ENCODE results near the gene MAP2K2.

The MAP2K2 gene

DNA sequence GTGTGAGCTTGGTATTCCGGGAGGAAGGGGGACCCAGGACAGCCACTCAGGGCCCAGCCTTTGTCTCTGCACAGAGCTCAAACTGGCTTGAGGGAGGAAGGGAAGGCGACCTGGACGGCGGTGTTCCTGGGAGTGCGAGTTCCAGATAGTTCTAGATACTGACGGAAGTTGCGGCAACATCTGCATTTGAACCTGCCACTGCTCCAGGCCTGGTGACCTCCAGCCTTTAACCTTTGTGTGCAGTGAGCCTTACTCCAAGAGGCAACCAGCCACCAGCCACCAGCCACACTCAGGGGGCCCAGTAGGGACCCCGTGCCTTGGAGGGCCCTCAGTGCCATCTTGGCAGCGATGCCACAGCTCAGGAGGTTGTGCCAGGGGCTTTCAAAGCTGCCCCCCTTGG is 41.8 kb downstream of the MAP2K2 start:
- Histone ChIP-seq H3K9ac (ENCODE audit: low read length) (no peak overlapping the region), H3K36me3 (replicated peaks; ENCODE audit: low read depth, low read length) (no peaks in the 10 kb centered on the region), H2AFZ (ENCODE audit: low read depth, low read length) (no peak overlapping the region), H3K4me3 (ENCODE audit: low read length) (no peak overlapping the region), H4K20me1 (ENCODE audit: insufficient read depth, low read length) (no peaks in the 10 kb centered on the region), H3K27ac (ENCODE audit: low read length) (no peak overlapping the region), H3K4me1 (ENCODE audit: low read length) (peaks cover 12% of the 10 kb centered on the region), H3K79me2 (ENCODE audit: low read length) (no peaks in the 10 kb centered on the region), H3K9me3 (ENCODE audit: insufficient read depth, low read length) (no peaks in the 10 kb centered on the region), H3K4me2 (ENCODE audit: low read length) (no peak overlapping the region), H3K27me3 (ENCODE audit: low read depth, low read length) (no peaks in the 10 kb centered on the region)
- TF ChIP-seq, protein P1, sequence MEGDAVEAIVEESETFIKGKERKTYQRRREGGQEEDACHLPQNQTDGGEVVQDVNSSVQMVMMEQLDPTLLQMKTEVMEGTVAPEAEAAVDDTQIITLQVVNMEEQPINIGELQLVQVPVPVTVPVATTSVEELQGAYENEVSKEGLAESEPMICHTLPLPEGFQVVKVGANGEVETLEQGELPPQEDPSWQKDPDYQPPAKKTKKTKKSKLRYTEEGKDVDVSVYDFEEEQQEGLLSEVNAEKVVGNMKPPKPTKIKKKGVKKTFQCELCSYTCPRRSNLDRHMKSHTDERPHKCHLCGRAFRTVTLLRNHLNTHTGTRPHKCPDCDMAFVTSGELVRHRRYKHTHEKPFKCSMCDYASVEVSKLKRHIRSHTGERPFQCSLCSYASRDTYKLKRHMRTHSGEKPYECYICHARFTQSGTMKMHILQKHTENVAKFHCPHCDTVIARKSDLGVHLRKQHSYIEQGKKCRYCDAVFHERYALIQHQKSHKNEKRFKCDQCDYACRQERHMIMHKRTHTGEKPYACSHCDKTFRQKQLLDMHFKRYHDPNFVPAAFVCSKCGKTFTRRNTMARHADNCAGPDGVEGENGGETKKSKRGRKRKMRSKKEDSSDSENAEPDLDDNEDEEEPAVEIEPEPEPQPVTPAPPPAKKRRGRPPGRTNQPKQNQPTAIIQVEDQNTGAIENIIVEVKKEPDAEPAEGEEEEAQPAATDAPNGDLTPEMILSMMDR (IDR thresholded peaks at IDR 0.05; ENCODE audit: low read depth, low read length), result no peak
- TF ChIP-seq EZH2phosphoT487 (IDR thresholded peaks at IDR 0.05; ENCODE audit: low read depth), result no peak

DNA sequence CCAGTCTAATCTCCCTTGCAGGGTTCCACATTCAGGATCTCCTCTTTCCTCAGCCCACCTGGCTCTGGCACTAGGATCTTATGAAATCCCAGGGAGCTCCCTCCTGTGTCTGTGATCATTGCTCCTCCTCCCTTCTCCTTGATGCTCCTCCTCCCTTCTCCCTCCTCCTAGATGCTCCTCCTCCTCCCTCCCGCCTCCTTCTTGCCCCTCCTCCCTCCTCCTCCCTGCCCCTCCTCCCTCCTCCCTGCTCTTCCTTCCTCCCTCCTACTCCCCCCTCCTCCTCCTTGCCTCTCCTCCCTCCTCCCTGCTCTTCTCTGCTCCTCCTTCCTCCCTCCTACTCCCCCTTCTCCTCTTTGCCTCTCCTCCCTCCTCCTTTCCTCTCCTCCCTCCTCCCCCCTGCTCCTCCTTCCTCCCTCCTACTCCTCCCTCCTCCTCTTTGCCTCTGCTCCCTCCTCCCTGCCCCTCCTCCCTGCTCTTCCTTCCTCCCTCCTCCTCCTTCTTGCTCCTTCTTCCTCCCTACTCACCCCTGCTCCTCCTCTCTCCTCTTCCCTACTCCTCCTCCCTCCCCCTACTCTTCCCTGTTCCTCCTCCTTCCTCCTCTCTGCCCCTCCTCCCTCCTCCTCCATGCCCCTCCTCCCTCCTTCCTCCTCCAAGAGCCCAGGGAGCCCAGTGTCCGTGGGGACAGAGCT is 42.3 kb downstream of the MAP2K2 start:
- H3K4me1 ChIP-seq (ENCODE audit: low read length), result peaks cover 12% of the 10 kb centered on the region
- H3K4me3 ChIP-seq (ENCODE audit: low read length), result no peak overlapping the region
- no peak overlapping the region for H3K27ac ChIP-seq (ENCODE audit: low read length)
- TF ChIP-seq, protein P1 (IDR thresholded peaks at IDR 0.05; ENCODE audit: low read depth, low read length), result no peak
- TF ChIP-seq EZH2phosphoT487 (IDR thresholded peaks at IDR 0.05; ENCODE audit: low read depth), result no peak
- H3K4me2 ChIP-seq (ENCODE audit: low read length), result no peak overlapping the region
- H3K27me3 ChIP-seq (ENCODE audit: low read depth, low read length), result no peaks in the 10 kb centered on the region
- H3K79me2 ChIP-seq (ENCODE audit: low read length), result no peaks in the 10 kb centered on the region
- no peaks in the 10 kb centered on the region for H4K20me1 ChIP-seq (ENCODE audit: insufficient read depth, low read length)
- H3K36me3 ChIP-seq (replicated peaks; ENCODE audit: low read depth, low read length), result no peaks in the 10 kb centered on the region
- no peak overlapping the region for H2AFZ ChIP-seq (ENCODE audit: low read depth, low read length)
- H3K9ac ChIP-seq (ENCODE audit: low read length), result no peak overlapping the region
- H3K9me3 ChIP-seq (ENCODE audit: insufficient read depth, low read length), result no peaks in the 10 kb centered on the region

- Histone ChIP-seq H3K9me3 (ENCODE audit: insufficient read depth, low read length) (no peaks in the 10 kb centered on the region), H3K36me3 (replicated peaks; ENCODE audit: low read depth, low read length) (no peaks in the 10 kb centered on the region), H3K9ac (ENCODE audit: low read length) (no peak overlapping the region), H3K79me2 (ENCODE audit: low read length) (no peaks in the 10 kb centered on the region), H3K27me3 (ENCODE audit: low read depth, low read length) (no peaks in the 10 kb centered on the region), H3K27ac (ENCODE audit: low read length) (no peak overlapping the region), H3K4me3 (ENCODE audit: low read length) (no peak overlapping the region), H3K4me2 (ENCODE audit: low read length) (no peak overlapping the region), H3K4me1 (ENCODE audit: low read length) (peaks cover 12% of the 10 kb centered on the region), H2AFZ (ENCODE audit: low read depth, low read length) (no peak overlapping the region), H4K20me1 (ENCODE audit: insufficient read depth, low read length) (no peaks in the 10 kb centered on the region)
- TF ChIP-seq, protein P1 (IDR thresholded peaks at IDR 0.05; ENCODE audit: low read depth, low read length), result no peak
- no peak for TF ChIP-seq EZH2phosphoT487 (IDR thresholded peaks at IDR 0.05; ENCODE audit: low read depth)
Measured at GRCh38 chr19:4080473-4080872, 43.4 kb downstream of the MAP2K2 start.

DNA sequence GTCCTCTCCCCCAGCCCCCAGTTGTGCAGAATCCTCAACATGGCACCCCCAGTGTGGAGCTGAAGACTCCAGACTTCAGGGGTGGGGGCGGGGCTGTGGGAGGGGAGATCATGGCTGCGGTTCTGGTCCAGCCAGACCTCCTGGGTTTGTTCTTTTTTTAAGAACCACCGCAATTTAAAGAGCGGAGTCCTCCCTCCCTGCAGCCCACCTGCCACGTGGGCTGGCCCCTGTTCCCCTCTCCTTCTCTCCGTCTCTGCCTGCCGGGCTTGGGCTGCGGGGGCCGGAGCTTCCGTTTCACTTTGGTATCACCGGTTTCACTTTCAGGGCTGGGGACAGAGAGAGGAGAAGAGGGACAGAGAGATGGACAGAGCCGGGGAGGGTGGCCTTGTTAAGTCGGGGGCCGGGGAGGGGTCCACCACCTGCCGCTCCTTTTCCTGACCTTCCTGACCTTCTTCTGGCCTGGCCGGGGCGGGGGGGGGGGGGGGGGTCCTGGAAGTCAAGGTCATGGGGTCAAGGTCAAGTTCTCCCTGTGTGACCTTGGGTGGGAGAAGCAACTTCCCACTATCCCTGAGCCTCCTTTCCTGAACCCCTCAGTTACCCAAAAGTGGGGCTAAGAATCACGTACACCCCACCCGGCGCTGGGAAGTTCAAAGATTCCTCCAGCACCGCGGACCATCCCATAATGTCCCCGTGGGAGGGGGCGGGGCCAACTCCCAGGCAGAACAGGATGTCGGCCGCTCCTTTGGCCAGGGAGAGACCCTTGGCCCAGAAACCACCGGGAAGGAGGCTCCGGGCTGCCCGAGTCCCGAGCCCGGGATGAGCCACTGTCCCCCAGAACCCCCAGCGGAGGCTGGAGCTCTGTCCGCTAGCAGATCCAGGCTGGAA is 45.9 kb downstream of the MAP2K2 start:
- peaks cover 12% of the 10 kb centered on the region for H3K4me1 ChIP-seq (ENCODE audit: low read length)
- no peak for TF ChIP-seq EZH2phosphoT487 (IDR thresholded peaks at IDR 0.05; ENCODE audit: low read depth)
- TF ChIP-seq, protein P1 (IDR thresholded peaks at IDR 0.05; ENCODE audit: low read depth, low read length), result no peak
- peak overlapping the region; percentile 86 for H2AFZ ChIP-seq (ENCODE audit: low read depth, low read length)
- H3K27me3 ChIP-seq (ENCODE audit: low read depth, low read length), result no peaks in the 10 kb centered on the region
- H3K36me3 ChIP-seq (replicated peaks; ENCODE audit: low read depth, low read length), result no peaks in the 10 kb centered on the region
- H3K4me2 ChIP-seq (ENCODE audit: low read length), result peak overlapping the region; percentile 80
- H3K79me2 ChIP-seq (ENCODE audit: low read length), result no peaks in the 10 kb centered on the region
- H4K20me1 ChIP-seq (ENCODE audit: insufficient read depth, low read length), result no peaks in the 10 kb centered on the region
- peak overlapping the region; percentile 74 for H3K4me3 ChIP-seq (ENCODE audit: low read length)
- peak overlapping the region; percentile 67 for H3K9ac ChIP-seq (ENCODE audit: low read length)
- no peaks in the 10 kb centered on the region for H3K9me3 ChIP-seq (ENCODE audit: insufficient read depth, low read length)
- H3K27ac ChIP-seq (ENCODE audit: low read length), result no peak overlapping the region

Measured in OCI-LY3 (cell line).